Lower leg skin (tissue), 3 donors: ENCODE data around the gene RPL37.

Experiments
- CTCF ChIP-seq, 3 donors: fragments of 450-650 bp; IDR thresholded peaks; one replicate each; pipeline ENCODE4 v1.5.1; 2016; ENCODE audit warnings: antibody characterized with exemption in 3 of 3, mild to moderate bottlenecking in 3 of 3, moderate library complexity in 2 of 3
- POLR2A ChIP-seq, 2 donors: fragments of 450-650 bp; IDR thresholded peaks; one replicate each; pipeline ENCODE4 v1.6.1; 2016 to 2017; ENCODE audit warnings: antibody characterized with exemption in 2 of 2, mild to moderate bottlenecking in 1 of 2, moderate library complexity in 1 of 2

- TF ChIP-seq CTCF (IDR thresholded peaks at IDR 0.05) (no peak), POLR2A (IDR thresholded peaks at IDR 0.05) (no peak)
Measured at GRCh38 chr5:40834391-40834848, 602 bp downstream of the RPL37 start.
